ENCODE results near the gene UGT1A6. TPM values are rescaled to one million over a fixed set of nuclear protein-coding genes. Genes with fewer than 3 reads are reported as not detected.

The UGT1A6 gene
- total and polyA plus RNA-seq, 2 experiments from 2014 or later: not detected

GRCh38 chr2:233766416-233766815 lies 73.7 kb downstream of the UGT1A6 start:
- H3K27ac ChIP-seq (ENCODE audit: low read depth): no peak overlapping the region
- H3K4me1 ChIP-seq (ENCODE audit: insufficient read depth): no peaks in the 10 kb centered on the region
- no peak overlapping the region for H3K4me2 ChIP-seq
- H2AFZ ChIP-seq: no peak overlapping the region
- DNase-seq (ENCODE audit: low spot score) (no peak), ATAC-seq (no peak)
- Mint-ChIP-seq H3K36me3 (ENCODE audit: low read depth) (no peaks in the 10 kb centered on the region; the same call in 2 of the 3 replicates), H3K27me3 (ENCODE audit: insufficient read depth, low read depth, poor library complexity) (no peaks in the 10 kb centered on the region), H3K4me1 (peaks cover 9% of the 10 kb centered on the region), H3K4me3 (no peak overlapping the region), H3K9me3 (peaks cover 3% of the 10 kb centered on the region; the same call in 2 of the 3 replicates), H3K27ac (no peak overlapping the region)
- H4K20me1 ChIP-seq (replicated peaks; ENCODE audit: insufficient read depth): no peaks in the 10 kb centered on the region
- H3F3A ChIP-seq (replicated peaks; ENCODE audit: low read depth): no peaks in the 10 kb centered on the region
- no peaks in the 10 kb centered on the region for H3K79me2 ChIP-seq (replicated peaks; ENCODE audit: insufficient read depth)
- H3K27me3 ChIP-seq (ENCODE audit: insufficient read depth): no peaks in the 10 kb centered on the region
- H3K9me2 ChIP-seq (ENCODE audit: insufficient read depth): no peaks in the 10 kb centered on the region; the same call in 1 of the 2 replicates
- no peak overlapping the region for H3K4me3 ChIP-seq
- H3K36me3 ChIP-seq (ENCODE audit: insufficient read depth): no peaks in the 10 kb centered on the region
- TF ChIP-seq STAT1 (IDR thresholded peaks at IDR 0.05; ENCODE audit: unreplicated experiment): no peak
- no peak for TF ChIP-seq ZNF331 (CRISPR knock-in tag; IDR thresholded peaks at IDR 0.05; ENCODE audit: low read depth)
- TF ChIP-seq REST (IDR thresholded peaks at IDR 0.05; ENCODE audit: unreplicated experiment): no peak
- no peak for TF ChIP-seq NANOG (IDR thresholded peaks at IDR 0.05; ENCODE audit: borderline replicate concordance)
- TF ChIP-seq EZH2 (IDR thresholded peaks at IDR 0.05; ENCODE audit: low read depth, unreplicated experiment): no peak
- TF ChIP-seq ZNF114 (CRISPR knock-in tag; IDR thresholded peaks at IDR 0.05): no peak
- no peak for TF ChIP-seq CREB1 (CRISPR knock-in tag; IDR thresholded peaks at IDR 0.05; ENCODE audit: low read depth)
- no peak for TF ChIP-seq ZNF462 (CRISPR knock-in tag; IDR thresholded peaks at IDR 0.05)
- TF ChIP-seq JUNB (IDR thresholded peaks at IDR 0.05; ENCODE audit: unreplicated experiment): no peak

Data from GM23338 (cell line).